GM18505 (cell line): ENCODE measurements around the gene SEH1L.
"Not testable (repeated sequence)": the region's sequence is repeated elsewhere in the genome, so short reads cannot be mapped to it uniquely, and the experiment has no call there.

ENCODE experiments used
- ATAC-seq: cut with Tn5 transposase; IDR thresholded peaks from one replicate; pipeline ENCODE4 v1.9.1; 2021; ENCODE audit not compliant: unreplicated experiment
- POLR2A ChIP-seq: IDR thresholded peaks from 4 replicates; pipeline ENCODE4 v1.6.1; 2011; ENCODE audit warnings: borderline replicate concordance; ENCODE audit not compliant: insufficient read depth, insufficient read length; ENCODE audit errors: extremely low read depth

SEH1L gene

DNA sequence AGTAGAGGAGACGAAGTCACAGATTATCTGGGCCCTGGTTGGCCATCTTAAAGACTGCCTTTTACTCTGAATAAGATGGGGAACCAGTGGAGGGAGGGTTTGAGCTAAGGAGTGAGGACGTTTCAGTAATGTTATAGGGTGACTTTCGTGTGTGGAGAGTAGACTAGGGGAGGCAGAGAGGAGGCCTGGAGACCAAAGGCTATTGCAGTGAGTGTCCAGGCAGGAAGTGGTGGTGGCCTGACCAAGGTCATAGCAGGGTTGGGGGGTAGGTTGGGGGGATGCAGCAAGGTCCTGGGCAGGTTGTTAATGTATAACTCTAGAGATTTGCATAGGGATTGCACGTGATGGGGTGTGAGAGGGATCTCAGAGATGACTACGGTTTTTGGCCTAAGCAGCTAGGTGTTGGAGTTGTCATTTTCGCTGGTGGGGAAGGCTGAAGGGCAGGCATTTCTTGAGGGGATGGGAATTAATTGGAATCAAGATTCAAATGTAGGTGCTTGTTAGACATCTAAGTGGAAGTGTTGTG is 48.2 kb downstream of the SEH1L start:
- peak; percentile 28 for TF ChIP-seq POLR2A
- no peak for ATAC-seq

DNA sequence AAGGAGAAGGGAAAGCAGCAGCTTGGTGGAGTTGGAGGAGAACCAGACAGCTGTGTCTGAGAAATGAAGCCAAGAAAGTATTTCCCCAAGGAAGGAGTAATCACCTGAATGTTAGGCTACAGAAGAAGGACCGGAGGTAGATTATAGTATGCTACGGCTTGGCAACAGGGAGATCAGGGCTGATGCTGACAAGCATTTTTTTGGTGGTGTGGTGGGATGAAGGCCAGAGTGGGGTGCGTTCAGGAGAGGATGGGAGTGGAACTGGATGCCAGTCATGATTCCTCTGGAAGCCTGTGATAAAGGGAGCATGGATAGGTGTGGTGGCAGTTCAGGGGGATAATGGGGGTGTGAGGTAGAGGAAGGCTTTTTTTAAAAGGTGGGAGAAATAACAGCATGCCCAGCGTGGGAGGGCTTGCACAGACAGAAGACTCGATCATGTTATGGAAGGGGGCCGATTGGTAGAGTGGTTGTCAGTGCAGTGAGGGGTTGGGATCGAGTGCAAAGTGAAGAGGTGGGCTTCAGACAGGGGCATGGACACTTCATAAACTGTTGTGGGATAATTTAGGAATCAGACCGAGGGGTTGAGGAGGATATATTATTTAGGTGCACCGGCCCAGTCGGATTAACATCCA is 49.0 kb downstream of the SEH1L start:
- no peak for TF ChIP-seq POLR2A
- no peak for ATAC-seq

DNA sequence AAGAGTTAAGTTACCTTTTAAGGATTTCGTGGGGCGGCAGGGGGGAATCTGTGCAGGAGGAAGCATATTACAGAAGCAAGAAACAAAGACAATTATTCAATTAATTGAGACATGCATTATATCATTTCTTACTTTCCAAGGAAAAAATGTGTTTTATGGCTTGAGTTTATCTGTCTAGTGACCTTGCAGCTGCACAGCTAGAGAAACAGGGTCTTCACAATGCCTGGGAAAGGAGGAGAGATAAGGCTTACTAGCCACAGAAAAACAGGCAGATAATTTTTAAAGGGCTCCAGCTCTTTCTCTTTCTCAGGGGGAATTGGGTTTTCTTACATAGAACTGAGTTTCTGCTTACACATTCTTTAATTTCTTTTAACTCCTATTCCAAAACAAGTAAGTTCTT is 49.5 kb downstream of the SEH1L start:
- ATAC-seq, result not testable (repeated sequence)

GRCh38 chr18:12998332-12999060 is 50.7 kb downstream of the SEH1L start:
- ATAC-seq, result no peak
- no peak for TF ChIP-seq POLR2A

GRCh38 chr18:13003466-13003896 is 55.7 kb downstream of the SEH1L start:
- ATAC-seq, result no peak
- TF ChIP-seq POLR2A, result no peak

GRCh38 chr18:13004396-13004795 is 56.6 kb downstream of the SEH1L start:
- no peak for TF ChIP-seq POLR2A
- ATAC-seq, result no peak

- TF ChIP-seq POLR2A, result no peak
- ATAC-seq, result no peak
Measured at GRCh38 chr18:13005289-13005688, 57.5 kb downstream of the SEH1L start.

- TF ChIP-seq POLR2A, result no peak
- no peak for ATAC-seq
Measured at GRCh38 chr18:13006531-13007247, 58.9 kb downstream of the SEH1L start.

GRCh38 chr18:13007248-13007560 is 59.4 kb downstream of the SEH1L start:
- ATAC-seq, result no peak
- no peak for TF ChIP-seq POLR2A

- ATAC-seq, result no peak
- no peak for TF ChIP-seq POLR2A
Measured at GRCh38 chr18:13011719-13012118, 63.9 kb downstream of the SEH1L start.

GRCh38 chr18:13014232-13014631 is 66.4 kb downstream of the SEH1L start:
- ATAC-seq, result no peak
- TF ChIP-seq POLR2A, result no peak

- no peak for TF ChIP-seq POLR2A
- ATAC-seq, result no peak
Measured at GRCh38 chr18:13014818-13015217, 67.0 kb downstream of the SEH1L start.

DNA sequence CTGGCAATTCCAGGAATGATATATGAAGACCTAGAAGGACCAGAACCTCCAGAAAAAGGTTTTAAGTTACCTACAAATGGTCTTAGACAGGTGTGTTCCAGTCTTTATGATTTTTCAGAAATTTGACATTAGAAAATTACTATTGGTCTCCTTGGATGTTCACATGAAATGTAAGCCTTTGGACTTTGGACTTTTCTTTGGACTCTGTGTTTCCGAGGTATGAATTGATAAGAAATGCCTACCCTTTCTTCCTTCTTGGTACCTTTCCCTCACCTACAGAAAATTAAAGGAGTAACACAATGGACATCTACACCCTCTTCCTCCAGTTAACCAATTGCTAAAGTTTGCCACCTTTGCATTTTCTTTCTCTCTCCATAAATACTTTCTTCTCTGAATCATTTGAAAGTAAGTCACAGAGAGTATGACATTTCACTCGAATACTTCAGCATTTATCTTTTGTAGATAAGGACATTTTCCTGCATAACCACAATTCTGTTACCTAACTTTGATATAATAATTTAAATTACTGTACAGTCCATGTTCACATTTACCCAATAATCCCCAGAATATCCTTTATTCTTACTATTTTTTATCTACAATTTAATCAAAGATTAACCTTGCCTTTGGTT is 69.5 kb downstream of the SEH1L start:
- no peak for TF ChIP-seq POLR2A
- no peak for ATAC-seq
